Body of pancreas (tissue), 4 donors: ENCODE data around the gene MRPS27.

Experiments used
- POLR2A ChIP-seq, 3 donors: fragments of 450-650 bp; IDR thresholded peaks; one replicate each; pipeline ENCODE4 v1.6.1; 2016; ENCODE audit warnings: antibody characterized with exemption in 3 of 3, mild to moderate bottlenecking in 2 of 3
- TF ChIP-seq, protein P1 (sequence below), 7 experiments: fragments of 450-650 bp in 4 of 7; fragments of 200-600 bp in 3 of 7; sonication (generic) in 3 of 7; IDR thresholded peaks; one replicate each; pipeline ENCODE4 v1.5.1; 2016 to 2019; ENCODE audit warnings: antibody characterized with exemption in 7 of 7

- TF ChIP-seq, protein P1, sequence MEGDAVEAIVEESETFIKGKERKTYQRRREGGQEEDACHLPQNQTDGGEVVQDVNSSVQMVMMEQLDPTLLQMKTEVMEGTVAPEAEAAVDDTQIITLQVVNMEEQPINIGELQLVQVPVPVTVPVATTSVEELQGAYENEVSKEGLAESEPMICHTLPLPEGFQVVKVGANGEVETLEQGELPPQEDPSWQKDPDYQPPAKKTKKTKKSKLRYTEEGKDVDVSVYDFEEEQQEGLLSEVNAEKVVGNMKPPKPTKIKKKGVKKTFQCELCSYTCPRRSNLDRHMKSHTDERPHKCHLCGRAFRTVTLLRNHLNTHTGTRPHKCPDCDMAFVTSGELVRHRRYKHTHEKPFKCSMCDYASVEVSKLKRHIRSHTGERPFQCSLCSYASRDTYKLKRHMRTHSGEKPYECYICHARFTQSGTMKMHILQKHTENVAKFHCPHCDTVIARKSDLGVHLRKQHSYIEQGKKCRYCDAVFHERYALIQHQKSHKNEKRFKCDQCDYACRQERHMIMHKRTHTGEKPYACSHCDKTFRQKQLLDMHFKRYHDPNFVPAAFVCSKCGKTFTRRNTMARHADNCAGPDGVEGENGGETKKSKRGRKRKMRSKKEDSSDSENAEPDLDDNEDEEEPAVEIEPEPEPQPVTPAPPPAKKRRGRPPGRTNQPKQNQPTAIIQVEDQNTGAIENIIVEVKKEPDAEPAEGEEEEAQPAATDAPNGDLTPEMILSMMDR (IDR thresholded peaks at IDR 0.05) = no peak
- no peak for TF ChIP-seq POLR2A (IDR thresholded peaks at IDR 0.05)
Observed at GRCh38 chr5:72170101-72170500, 149.9 kb downstream of the MRPS27 start.
